GM21526 (cell line): Measurements from ENCODE around the gene PLD6.

ENCODE experiments used
- ATAC-seq: cut with Tn5 transposase; IDR thresholded peaks from one replicate; pipeline ENCODE4 v1.9.1; 2021; ENCODE audit warnings: moderate library complexity; ENCODE audit not compliant: unreplicated experiment, low FRiP score

Gene PLD6

DNA sequence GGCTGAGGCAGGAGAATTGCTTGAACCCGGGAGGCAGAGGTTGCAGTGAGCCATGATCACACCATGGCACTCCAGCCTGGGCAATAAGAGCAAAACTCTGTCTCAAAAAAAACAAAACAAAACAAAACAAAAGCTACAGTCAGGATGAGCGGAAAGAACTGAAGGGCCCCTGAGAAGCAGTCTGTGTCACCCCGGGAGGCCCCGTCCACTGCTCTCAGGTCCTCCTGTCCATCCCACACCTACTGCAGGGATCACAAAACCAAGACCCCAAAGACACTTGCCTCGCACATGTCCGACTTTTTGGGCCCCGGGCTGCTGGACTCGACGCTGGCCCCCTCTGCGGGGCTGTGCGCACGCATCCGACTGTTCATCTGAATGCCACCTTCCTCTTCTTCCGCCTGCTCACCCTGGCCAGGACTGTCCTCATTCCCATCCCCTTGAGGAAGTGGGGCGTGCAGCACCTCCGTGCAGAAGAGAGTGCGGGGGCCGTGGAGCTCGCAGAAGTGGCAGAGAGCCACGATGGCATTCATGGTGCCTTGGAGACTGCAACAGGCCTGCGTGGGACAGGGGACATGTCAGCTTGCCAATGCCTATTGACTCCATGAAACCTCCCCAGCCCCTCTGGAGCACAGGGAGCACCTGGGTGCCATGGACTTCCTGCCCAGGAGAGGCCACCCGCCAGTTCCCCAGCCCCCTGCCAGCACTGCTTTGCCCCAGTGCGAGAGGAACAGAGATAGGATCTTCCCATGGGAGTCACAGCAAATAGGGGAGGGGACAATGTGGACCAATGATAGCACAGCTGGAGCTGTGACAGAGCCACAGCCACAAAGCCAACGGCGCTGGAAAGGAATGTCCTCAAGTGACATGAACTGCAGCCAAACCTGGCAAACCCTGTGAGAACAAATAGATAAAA, 21.7 kb upstream of the PLD6 start:
- no peak for ATAC-seq

DNA sequence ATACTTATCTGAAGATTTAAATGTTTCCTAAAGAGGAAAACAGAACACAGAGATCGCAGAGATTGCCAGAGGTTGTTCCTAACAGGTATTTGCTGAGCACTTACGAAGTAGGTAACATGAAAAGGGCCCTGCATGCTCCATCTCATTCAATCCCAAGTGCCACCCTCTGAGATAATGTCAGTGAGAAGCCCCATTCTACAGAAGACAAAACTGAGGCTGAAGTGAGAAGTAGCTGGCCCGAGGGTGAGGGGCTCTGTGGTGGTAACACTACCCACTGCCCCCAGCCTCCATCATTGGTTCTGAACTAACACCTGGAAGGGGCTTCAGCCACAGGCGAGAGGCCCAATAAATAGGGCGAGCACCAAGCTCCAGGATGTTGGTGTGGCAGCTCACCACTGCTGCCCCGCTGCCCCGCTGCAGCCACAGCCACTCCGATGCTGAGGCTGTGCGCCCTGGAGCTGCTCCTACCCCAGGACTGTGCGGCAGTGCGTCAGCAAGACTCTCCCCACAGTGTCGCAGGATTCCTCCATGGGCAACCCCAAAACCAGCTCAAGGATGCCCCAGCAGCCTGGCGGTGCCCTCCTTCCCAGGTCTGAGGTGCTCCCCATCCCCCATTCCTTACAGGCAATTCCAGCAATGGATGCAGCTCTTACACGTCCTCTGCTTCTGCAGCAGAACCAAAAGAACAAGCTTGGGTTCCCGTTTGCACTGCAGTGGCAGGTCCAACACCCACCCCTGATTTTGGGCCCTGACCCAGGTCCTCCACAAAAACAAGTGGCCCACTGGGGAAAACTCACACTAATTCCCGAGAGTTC, 20.5 kb upstream of the PLD6 start:
- no peak for ATAC-seq

DNA sequence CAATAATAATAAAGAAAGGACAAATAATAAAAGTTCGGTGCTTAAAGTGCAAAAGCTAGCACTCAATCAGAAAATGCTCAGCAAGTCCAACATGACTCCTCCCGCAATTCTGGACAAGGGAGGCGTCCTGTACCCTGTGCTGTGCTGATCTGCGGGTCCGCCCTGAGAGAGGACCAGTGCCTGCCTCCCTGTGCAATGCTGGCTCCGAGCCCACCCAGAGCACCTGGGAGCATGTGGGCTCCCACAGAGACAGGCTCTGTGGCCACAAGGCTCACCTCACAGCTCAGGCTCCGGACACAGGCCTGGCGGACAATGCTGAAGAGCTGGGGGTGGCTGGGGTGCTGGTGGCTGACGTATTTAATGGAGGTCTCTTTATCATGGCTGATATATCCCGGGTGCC, 19.8 kb upstream of the PLD6 start:
- no peak for ATAC-seq

DNA sequence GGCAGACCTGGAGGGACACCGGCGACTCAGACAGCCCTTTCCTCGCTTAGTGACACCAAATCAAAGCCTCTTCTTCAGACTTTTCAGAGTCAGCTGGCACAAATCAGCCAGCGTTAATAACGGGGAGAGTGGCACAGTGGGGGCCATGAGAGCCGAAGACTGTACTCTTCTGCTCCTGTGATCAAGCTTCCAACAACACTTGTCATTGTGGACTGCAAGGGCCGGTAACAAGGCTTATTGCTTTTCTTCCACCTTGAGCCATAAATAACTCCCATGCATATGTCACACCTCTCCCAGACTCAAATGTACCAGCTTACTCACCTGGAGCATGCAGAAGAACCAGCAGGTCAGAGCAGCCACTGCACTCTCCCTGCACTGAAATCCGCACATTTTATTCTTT, 18.0 kb upstream of the PLD6 start:
- ATAC-seq = no peak

DNA sequence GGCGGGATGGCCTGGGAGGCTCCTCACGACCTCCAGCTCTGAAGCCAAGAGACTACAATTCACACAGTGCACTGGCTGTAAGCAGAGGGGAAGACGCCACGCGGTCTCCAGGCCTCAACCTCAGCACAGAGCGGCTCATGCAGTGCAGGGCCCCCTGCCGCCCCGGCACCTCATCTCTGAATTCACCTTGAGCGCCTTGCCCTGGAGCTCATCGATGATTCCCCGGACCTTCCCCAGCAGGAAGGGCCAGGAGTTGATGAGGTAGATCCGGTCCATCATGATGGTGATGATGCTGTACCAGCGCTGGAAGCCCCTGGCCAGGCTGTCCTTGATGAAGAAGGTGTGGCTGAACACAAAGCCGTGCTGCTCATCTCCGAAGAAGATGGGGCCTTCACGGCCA, 17.6 kb upstream of the PLD6 start:
- ATAC-seq = no peak

DNA sequence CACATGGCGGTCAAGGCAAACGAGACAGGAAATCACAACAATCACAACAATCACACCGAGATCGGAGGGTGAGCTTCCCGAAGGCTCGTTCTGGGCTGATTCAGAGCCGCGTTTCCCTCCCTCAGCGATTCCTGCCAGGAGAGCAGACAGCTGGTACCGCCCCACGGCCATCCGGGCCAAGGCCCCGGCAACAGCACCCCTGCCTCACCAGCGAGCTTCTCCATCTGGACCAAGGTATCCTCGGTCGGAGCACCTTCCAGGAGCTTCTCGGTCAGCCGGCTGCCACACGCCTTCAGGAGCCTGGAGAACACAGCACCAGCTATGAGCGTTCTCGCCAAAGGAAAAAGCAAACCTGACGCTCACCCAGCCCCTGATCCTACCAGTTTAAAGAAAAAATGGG, 15.2 kb upstream of the PLD6 start:
- no peak for ATAC-seq

DNA sequence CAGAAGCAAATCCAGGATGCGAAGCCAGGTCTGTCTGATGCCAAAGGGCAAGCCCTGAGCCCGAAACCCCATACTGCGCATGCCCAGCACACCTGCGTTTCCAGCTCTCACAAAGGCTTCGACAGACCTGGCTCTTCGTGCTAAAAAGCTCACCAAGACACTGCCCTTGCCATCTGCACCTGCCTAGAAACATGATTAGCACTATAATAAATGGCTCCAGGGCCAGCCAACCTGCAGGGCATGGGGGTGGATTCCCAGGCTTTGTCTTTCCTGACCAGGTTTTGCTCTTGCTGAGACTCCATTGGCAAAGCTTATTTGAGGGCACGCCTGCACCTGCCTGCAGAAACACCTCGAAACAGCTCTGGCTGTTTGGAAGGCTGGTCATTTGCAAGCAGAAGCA, 14.4 kb upstream of the PLD6 start:
- no peak for ATAC-seq

DNA sequence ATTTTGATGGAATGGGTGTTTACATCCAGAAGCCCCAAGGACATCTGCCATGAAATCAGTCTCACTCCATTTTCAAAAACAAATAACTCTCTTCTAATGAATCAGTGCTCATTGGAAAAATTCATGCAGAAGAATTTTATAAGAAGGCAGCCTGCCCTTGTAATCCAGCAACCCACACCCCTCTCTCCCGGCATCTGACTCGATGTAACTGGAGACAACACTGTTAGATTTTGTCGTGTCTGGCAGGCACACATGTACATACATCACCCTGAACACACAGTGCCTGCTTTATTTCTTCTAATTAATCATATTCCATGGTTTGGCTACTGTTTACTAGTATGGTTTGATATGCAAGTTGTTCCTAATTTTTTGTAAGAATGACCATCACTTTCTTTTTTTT, 11.9 kb upstream of the PLD6 start:
- ATAC-seq = no peak

DNA sequence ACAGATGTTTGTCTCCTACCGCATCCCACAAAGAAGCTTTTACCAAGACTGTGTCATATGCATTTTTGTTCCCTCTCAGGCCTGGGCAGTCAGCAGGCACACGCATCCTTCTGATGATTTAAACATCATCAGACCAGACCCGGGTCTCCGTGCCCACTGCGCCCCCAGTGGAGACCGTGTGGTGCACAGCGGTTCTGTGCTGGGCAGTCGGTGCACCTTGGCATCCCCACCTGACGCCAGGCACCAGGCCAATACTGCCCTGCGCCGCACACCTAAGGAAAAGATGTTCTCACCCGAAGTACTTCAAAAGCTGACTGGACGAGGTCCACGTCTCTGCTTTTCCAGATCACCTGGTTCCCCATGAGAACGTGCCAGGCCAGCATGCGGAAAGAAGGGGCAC, 10.6 kb upstream of the PLD6 start:
- no peak for ATAC-seq

DNA sequence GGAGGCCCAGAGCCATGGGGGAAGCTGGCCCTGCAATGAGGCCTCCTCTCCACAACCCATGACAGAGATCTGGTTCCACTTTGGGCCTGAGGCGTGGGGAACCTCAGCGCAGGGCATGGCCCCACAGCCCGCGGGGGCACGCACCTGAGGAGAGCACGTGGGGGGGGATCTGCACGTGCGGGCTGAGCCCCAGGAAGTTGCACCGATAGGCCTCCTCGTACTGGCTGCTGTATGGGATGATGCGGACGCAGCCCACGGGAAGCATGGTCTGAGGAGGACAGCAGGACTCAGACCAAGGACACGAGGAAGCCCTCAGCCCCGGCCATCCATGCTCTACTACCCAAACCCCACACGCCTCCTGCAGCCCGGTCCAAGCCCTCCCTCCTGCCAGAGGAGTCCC, 10.1 kb upstream of the PLD6 start:
- no peak for ATAC-seq

DNA sequence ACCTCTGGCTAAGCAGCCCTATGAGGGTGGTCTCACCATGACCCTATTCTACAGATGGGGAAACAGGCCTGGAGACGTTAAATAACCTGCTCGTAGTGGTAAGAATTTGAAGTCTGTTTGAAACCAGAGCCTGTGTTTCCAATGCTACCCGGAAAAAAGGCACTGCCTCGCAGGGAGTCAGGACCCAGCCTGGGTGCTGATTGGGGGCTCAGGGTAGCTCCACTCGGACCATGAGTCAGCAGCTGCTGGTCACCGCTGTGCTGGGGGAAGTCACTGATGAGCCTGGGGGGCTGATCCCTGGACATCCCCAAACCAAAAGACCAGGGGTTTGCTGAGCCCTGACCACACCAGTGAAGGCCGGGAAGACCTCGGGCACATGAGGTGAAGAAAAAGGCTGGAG, 9.4 kb upstream of the PLD6 start:
- no peak for ATAC-seq

DNA sequence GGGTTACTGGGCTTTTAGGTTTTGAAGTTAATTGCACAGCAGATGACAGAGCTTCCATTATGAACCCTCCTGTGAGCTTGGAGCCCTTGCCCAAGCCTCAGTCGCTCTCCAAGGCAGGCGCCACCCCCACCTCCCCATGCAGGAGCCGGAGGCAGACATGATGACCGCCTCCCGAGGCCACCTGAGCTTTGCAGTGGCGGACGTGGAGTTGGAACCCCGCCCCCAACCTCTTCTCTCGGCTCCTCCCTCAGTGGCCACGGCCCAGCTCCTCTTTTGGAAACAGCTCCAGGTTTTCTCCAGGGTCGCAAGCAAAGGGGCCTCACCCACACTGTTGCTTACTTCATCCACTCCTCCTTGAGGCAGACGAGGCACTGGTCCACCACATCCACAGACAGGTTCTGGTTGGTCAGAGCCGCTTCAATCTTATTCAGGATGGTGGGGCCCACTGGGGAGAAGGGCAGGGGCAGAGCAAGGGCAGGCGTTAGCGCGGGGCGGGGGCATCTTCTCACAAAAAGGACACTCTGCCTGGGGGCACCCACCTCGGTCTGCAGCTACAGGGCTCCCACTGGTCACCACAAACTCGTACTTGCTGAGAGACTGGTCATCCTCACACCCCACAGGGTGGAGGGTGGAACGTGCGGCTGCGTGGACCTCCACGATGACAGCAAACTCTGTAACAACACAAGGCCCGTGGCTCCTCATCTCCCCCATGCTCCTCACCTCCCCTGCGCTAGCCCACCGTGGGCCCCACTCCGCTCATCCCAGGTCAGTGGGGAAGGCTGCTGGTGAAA, 8.7 kb upstream of the PLD6 start:
- ATAC-seq = no peak

DNA sequence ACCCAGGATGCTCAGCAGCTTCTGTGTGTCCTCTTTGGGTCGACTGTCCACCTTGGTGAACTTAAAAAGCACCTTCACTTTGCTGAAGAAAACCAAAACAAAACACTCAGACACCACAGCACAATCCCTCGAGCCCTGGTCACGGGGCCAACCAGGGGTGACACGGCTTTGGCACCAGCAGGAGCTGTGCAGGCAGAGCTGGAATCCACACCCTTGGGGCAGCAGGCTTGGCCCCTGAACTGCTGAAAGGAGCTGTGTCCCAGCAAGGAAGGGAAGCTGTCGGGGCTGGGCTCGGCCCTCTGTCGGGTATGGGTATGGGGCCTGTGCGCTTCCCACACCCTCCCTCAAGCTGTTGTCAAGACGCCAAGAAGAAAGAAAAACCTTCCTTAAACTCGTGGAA, 7.6 kb upstream of the PLD6 start:
- no peak for ATAC-seq

DNA sequence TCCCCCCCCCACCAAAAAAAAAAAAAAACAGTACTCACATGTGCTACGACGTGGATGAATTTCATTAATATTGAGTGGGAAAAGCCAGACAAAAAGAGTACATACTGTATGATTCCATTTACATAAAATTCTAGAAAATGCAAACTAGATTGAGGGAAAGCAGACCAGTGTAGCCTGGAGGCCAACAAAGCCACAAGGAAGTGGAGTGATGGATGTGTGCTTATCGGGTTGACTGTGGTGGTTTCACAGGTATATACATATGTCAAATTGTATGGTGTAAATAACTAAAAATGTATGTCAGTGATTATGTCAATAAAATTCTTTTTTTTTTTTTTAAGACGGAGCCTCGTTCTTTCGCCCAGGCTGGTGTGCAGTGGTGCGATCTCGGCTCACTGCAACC, 1.9 kb upstream of the PLD6 start:
- ATAC-seq = no peak

DNA sequence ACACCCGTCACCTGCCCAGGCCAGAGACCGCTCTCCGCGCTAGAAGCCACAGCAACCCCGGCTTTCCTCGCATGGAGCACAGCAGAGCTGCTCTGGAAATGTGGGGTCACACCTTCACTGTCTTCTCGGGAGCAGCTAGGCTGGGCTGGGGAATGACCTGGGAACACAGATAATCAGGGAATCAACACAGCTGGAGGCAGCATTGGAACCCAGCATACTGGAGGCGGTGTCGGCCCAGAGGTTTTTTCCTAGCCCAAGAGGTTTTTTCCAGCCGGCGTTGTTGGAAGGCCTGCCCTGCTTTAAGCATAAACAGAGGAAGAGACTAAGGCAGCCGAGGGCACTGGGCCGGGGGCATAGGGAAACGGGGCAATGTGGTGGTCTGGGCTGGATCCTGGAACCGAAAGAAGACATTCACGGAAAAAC, 791 bp upstream of the PLD6 start:
- no peak for ATAC-seq

DNA sequence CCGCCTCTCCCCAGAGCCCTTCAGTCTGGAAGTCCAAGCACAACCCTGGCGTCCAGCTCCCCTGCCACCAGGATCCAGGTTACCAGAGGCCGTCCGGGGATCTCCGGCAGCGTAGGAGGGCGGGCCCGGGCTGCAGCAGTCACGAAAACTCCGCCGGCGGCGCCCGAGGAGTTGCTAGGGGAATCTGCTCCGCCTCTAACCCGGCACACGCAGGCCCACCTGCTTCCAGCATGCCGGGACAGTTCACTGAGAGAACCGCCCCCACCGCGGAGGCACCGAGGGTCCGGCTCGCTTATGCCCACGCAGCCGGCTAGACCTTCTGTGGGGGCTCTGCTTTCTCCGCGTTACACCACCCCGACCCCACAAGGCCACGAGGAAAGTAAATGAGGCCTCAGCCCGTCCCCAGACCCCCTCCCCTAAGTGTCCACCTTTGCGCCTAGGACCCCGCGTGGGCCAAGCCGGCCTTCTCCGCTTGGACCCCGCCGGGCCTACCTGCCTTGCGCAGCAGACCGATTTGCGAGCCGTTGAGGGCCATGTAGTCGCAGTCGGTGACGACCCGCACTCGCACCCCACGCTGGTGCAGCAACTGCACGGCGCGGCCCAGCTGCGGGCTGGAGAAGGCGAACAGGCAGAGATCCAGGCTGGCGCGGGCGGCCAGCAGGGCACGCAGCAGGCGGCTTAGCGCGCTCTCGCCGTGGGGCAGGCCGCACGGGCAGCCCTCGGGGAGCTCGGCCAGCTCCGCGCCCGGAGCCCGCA, 587 bp downstream of the PLD6 start:
- peak; percentile 42 for ATAC-seq

DNA sequence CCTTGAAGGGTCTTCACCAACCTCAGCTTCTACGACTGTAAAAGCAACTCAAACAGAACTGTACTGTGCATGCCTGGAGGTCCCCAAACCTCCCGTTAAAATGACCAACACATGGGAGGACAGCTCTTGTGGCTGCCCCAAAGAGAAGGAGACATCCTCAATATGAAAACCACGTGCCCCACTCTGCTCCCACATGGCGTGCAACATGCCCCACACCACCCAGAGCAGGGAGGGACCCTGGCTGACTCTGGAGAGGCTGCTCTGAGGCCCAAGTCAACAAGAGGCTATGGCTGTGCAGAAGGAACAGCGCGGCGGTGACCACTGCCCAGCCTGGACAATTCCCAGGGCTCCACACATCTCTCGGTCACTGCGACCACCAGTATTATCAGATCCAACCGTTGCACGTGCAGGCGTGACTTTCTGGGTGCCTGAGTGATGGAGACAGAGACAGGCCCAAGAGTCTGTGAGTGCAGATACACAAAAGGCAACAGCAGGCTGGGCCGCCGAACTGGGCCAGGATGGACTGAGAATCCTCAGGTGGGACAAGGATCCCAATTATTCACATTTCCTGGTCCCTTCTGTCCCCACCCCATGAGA, 1.4 kb downstream of the PLD6 start:
- ATAC-seq = no peak

DNA sequence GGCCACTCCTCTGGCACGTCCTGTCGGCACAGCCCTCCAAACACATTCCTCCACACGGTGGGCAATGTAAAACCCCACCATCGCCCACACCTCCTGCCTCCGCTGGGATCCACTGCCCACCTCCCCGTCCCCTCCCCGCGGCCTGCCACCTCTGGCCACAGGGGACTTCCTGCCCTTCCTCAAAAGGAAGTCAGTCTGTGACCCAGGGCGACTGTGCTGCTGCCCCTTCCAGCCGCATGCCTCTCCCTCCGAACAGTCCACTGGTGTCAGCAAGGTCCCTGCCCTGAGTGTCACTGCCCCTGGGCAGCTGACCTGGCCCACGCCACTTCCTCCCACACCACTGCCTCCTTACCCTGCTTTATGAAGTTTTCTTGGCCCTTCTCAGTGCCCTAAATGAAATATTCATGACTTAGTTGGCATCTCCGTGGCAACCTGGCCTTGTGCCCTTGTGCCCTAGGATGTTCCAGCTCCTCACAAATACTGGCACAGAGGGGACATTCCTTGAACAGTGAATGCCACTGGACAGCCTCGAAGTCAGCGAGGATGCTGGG, 2.0 kb downstream of the PLD6 start:
- ATAC-seq = no peak

DNA sequence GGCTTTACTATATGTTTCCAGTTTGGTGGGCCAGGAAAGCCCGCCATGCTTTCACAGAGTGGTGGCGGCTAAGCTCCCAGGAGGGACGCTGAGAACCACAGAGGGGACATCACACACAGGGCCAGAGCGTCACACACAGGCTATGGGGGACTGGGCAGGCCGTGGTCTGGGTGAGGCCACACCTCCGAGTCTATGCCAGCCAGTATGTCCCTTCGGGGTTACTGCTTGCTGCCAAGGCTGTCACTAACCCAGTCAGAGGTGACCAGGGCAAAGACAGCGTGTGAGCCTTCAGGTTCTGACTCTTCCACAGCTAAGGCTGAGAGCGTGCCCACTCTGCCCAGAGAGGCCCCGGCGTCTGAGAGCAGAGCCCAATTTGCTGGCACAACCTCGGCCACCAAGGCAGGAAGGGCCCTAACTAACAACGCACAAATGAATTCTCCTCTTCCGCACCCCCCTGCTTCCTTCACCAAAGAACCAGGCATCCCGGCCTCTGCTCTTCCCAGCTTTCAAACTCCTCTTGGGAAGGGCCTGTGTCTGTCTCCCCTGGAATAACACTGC, 2.9 kb downstream of the PLD6 start:
- no peak for ATAC-seq
